GM12878 (cell line): ENCODE measurements around the gene RFC3. TPM values are rescaled to one million over a fixed set of nuclear protein-coding genes. Genes with fewer than 3 reads are reported as not detected.

Source experiments
- ATAC-seq: fragments of 200-7000 bp; cut with Tn5 transposase; 3 replicates; pipeline ENCODE4 v1.9.1; 2020; ENCODE audit warnings: mild to moderate bottlenecking, moderate library complexity
- BruUV-seq: library from RNA; stranded (reverse); fragments of 400-500 nt; replicated peaks from 2 replicates; lab custom pipeline; 2021; lab: Mats Ljungman, UMichigan
- CTCF ChIA-PET: fragments of 300-600 bp; sonication (Branson Sonifier 250); formaldehyde crosslinking; extraction: SDS; loops from one replicate; lab custom pipeline; 2021; ENCODE audit warnings: inconsistent platforms; lab: Yijun Ruan, JAX
- POLR2A ChIA-PET: fragments of 350-600 bp; formaldehyde crosslinking; extraction: SDS; loops from one replicate; lab custom pipeline; 2021; ENCODE audit warnings: inconsistent platforms; lab: Charles Lee
- RAD21 ChIA-PET: fragments of 300-600 bp; sonication (Branson Sonifier 250); formaldehyde crosslinking; loops from one replicate; lab custom pipeline; 2023; ENCODE audit warnings: antibody characterized with exemption; ENCODE audit not compliant: unreplicated experiment; lab: Charles Lee
- SMC1A ChIA-PET: fragments of 300-600 bp; sonication (Branson Sonifier 250); formaldehyde crosslinking; loops from one replicate; lab custom pipeline; 2023; ENCODE audit not compliant: unreplicated experiment, uncharacterized antibody; lab: Charles Lee
- DNase-seq: peaks from one replicate; pipeline ENCODE4 v3.0.0-alpha.2; 2011; ENCODE audit warnings: low read depth, low spot score
- FAIRE-seq: peaks from 3 replicates; lab custom pipeline; 2011; peaks lifted over from hg19 to GRCh38; lab: Jason Lieb, UNC
- H2AFZ ChIP-seq: 2 replicates; pipeline ENCODE4 v1.6.0; 2011; ENCODE audit warnings: low read depth, low read length, control low read depth; ENCODE audit not compliant: control insufficient read depth
- H3K27ac ChIP-seq: 2 replicates; pipeline ENCODE4 v1.5.1; 2011; ENCODE audit warnings: control low read depth; ENCODE audit not compliant: control insufficient read depth, insufficient read depth
- H3K27me3 ChIP-seq, 2 experiments: replicated peaks in 1 of 2; 2 replicates each; pipeline versions ENCODE4 v1.6.0 to v1.6.1; 2011; ENCODE audit warnings: low read length in 1 of 2; ENCODE audit not compliant: control insufficient read depth in 2 of 2, insufficient read depth in 2 of 2
- H3K36me3 ChIP-seq, 2 experiments: 2 replicates each; pipeline ENCODE4 v1.5.1; 2011; ENCODE audit warnings: low read length in 1 of 2; ENCODE audit not compliant: control insufficient read depth in 2 of 2, insufficient read depth in 2 of 2
- H3K4me1 ChIP-seq: 2 replicates; pipeline ENCODE4 v1.6.1; 2011; ENCODE audit warnings: mild to moderate bottlenecking, low read length, moderate library complexity, mixed read lengths; ENCODE audit not compliant: control insufficient read depth, insufficient read depth
- H3K4me2 ChIP-seq: 2 replicates; pipeline ENCODE4 v1.6.0; 2011; ENCODE audit warnings: control low read depth; ENCODE audit not compliant: control insufficient read depth, insufficient read depth
- H3K4me3 ChIP-seq: fragments of 200-600 bp; sonication (generic); 2 replicates; pipeline ENCODE4 v1.5.1; 2016
- H3K79me2 ChIP-seq: 2 replicates; pipeline ENCODE4 v1.6.0; 2011; ENCODE audit warnings: low read length; ENCODE audit not compliant: control insufficient read depth, insufficient read depth
- H3K9ac ChIP-seq: 2 replicates; pipeline ENCODE4 v1.8.0; 2011; ENCODE audit warnings: low read length, control low read depth, mixed read lengths; ENCODE audit not compliant: control insufficient read depth, insufficient read depth
- H3K9me3 ChIP-seq: replicated peaks from 3 replicates; pipeline ENCODE4 v1.5.1; 2011; ENCODE audit warnings: mild to moderate bottlenecking, low read length; ENCODE audit not compliant: control insufficient read depth, insufficient read depth
- H4K20me1 ChIP-seq: 2 replicates; pipeline ENCODE4 v1.6.0; 2011; ENCODE audit not compliant: control insufficient read depth, insufficient read depth
- BACH1 ChIP-seq: fragments of 450-650 bp; IDR thresholded peaks from 2 replicates; pipeline ENCODE4 v1.6.1; 2017; ENCODE audit warnings: mild to moderate bottlenecking, borderline replicate concordance
- CHD4 ChIP-seq: fragments of 200-600 bp; sonication (generic); IDR thresholded peaks from 2 replicates; pipeline ENCODE4 v1.6.1; 2016; ENCODE audit warnings: mild to moderate bottlenecking
- SREBF1 ChIP-seq: IDR thresholded peaks from 2 replicates; pipeline ENCODE4 v1.6.1; 2012; ENCODE audit warnings: mild to moderate bottlenecking, low read length
- WGBS: methylation state at CpG from one replicate; pipeline ENCODE4 v1.1.6; 2016; ENCODE audit warnings: low lambda C conversion rate; ENCODE audit not compliant: insufficient replicate concordance, insufficient coverage; ENCODE audit errors: missing lambda C conversion rate; 5-methylcytosine and 5-hydroxymethylcytosine counted together
- in situ Hi-C: fragments of 300-500 bp; cut with MboI; formaldehyde crosslinking; loops from 9 replicates; pipeline ENCODE4 v1.14.3; 2018; ENCODE audit warnings: mixed read lengths
- intact Hi-C: fragments of 100-400 bp; cut with micrococcal nuclease; formaldehyde crosslinking; loops from one replicate; pipeline ENCODE4 v1.14.2; 2022; ENCODE audit not compliant: unreplicated experiment
- polyA plus RNA-seq, 11 experiments: library from polyadenylated mRNA; depleted of rRNA in 4 of 11; unstranded in 6 of 11; stranded (reverse) in 5 of 11; fragments of >200 nt; fragmentation: Nextera tagmentation in 4 of 11; fragmentation: Illumina TruSeq in 1 of 11; extraction: Ambion mirVana in 4 of 11; extraction: Trizol in 1 of 11; gene quantifications; 1 replicate in 1 of 11; 2 replicates in 10 of 11; pipeline versions ENCODE4 v1.2.1 to v1.2.3, GENCODE V29; 2011 to 2016; ENCODE audit warnings: inconsistent platforms in 2 of 11, missing spikeins in 2 of 11, low read depth in 1 of 11
- total RNA-seq, 4 experiments: library from RNA; depleted of rRNA in 3 of 4; stranded (reverse); fragments of >200 nt in 3 of 4; fragmentation: Illumina TruSeq in 1 of 4; extraction: Trizol in 1 of 4; gene quantifications; 2 replicates each; pipeline versions ENCODE4 v1.2.1 to v1.2.3, GENCODE V29; 2013 to 2021
- TF ChIP-seq, protein P1 (sequence below): IDR thresholded peaks from 2 replicates; pipeline ENCODE4 v1.6.1; 2011; ENCODE audit warnings: low read depth, low read length, improper control_type of control experiment, borderline replicate concordance
- TF ChIP-seq, protein P2 (sequence below): IDR thresholded peaks from 2 replicates; pipeline ENCODE4 v1.6.1; 2012; ENCODE audit warnings: low read depth, low read length, improper control_type of control experiment
- TF ChIP-seq, protein P3 (sequence below): fragments of 450-650 bp; IDR thresholded peaks from 2 replicates; pipeline ENCODE4 v1.6.1; 2017; ENCODE audit warnings: mild to moderate bottlenecking, low read depth, inconsistent platforms; ENCODE audit not compliant: poor library complexity, severe bottlenecking

RFC3 gene
- total and polyA plus RNA-seq, 10 of the 15 experiments (the other 5 are each of a cell fraction or from before 2014, with no cell fraction given): 57.6 to 98.9 (median 81.3) TPM

DNA sequence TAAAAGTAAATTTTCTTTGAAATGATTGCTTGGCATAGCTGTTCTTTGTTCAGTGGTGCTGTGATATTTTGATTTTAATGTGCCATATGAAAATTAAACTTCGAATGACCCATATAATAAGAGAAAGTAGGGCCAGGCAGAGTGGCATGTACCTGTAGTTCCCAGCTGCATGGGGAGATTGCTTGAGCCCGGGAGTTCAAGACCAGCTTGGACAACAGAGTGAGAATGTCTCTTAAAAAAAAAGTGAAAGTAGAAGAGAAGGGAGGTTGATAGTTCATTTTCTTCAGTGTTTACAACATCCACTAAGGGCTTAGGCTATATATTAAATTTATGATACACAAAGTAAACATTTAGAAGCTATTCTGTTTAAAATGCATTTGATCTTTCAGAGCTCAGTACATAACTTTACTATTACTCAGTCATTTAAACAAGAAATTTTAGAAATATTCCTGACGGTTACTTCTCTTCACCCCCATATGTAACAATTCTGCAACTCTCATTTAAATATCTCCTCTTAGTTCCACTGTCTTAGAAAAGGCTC is 17.2 kb upstream of the RFC3 start:
- ATAC-seq: no peak
- H3K4me3 ChIP-seq: no peak overlapping the region
- WGBS: 31% methylated on average over 3 of the region's 3 CpGs
- RAD21 ChIA-PET: interaction anchor here (0.6 to 2.8 kb wide), 17 partner anchors 11 to 1365 kb away, joined by 3 to 20 read pairs (median 4); partner anchors contain the start of gene RFC3
- in situ Hi-C loops: loop anchor here (25.0 kb wide), 1 partner anchor 1362 kb away; no protein-coding TSS in a partner anchor
- H3K27ac ChIP-seq: no peak overlapping the region
- POLR2A ChIA-PET: interaction anchor here (1.7 kb wide), 1 partner anchor 11 kb away, joined by 3 read pairs; no protein-coding TSS in a partner anchor
- H4K20me1 ChIP-seq: no peaks in the 10 kb centered on the region
- H3K9ac ChIP-seq: no peak overlapping the region
- SMC1A ChIA-PET: interaction anchor here (0.7 to 7.3 kb wide), 16 partner anchors 9 to 1364 kb away, joined by 3 to 53 read pairs (median 4); partner anchors contain the start of gene RFC3
- no peaks in the 10 kb centered on the region for H3K27me3 ChIP-seq
- TF ChIP-seq SREBF1: no peak
- TF ChIP-seq BACH1: no peak
- TF ChIP-seq CHD4: no peak
- TF ChIP-seq, protein P1, sequence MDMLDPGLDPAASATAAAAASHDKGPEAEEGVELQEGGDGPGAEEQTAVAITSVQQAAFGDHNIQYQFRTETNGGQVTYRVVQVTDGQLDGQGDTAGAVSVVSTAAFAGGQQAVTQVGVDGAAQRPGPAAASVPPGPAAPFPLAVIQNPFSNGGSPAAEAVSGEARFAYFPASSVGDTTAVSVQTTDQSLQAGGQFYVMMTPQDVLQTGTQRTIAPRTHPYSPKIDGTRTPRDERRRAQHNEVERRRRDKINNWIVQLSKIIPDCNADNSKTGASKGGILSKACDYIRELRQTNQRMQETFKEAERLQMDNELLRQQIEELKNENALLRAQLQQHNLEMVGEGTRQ: no peak
- TF ChIP-seq, protein P2, sequence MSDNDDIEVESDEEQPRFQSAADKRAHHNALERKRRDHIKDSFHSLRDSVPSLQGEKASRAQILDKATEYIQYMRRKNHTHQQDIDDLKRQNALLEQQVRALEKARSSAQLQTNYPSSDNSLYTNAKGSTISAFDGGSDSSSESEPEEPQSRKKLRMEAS: no peak
- TF ChIP-seq, protein P3, sequence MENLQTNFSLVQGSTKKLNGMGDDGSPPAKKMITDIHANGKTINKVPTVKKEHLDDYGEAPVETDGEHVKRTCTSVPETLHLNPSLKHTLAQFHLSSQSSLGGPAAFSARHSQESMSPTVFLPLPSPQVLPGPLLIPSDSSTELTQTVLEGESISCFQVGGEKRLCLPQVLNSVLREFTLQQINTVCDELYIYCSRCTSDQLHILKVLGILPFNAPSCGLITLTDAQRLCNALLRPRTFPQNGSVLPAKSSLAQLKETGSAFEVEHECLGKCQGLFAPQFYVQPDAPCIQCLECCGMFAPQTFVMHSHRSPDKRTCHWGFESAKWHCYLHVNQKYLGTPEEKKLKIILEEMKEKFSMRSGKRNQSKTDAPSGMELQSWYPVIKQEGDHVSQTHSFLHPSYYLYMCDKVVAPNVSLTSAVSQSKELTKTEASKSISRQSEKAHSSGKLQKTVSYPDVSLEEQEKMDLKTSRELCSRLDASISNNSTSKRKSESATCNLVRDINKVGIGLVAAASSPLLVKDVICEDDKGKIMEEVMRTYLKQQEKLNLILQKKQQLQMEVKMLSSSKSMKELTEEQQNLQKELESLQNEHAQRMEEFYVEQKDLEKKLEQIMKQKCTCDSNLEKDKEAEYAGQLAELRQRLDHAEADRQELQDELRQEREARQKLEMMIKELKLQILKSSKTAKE: no peak
- TF ChIP-seq, all 136 proteins: peak for 0
- CTCF ChIA-PET: interaction anchor here (0.8 to 5.0 kb wide), 33 partner anchors 8 to 1365 kb away, joined by 3 to 41 read pairs (median 4); partner anchors contain the start of gene RFC3
- no peaks in the 10 kb centered on the region for H3K36me3 ChIP-seq
- no peak for DNase-seq
- H2AFZ ChIP-seq: peak overlapping the region; percentile 19; the same call in 1 of the 2 replicates
- no TSS peak for BruUV-seq
- peaks cover 8% of the 10 kb centered on the region for H3K4me1 ChIP-seq
- intact Hi-C loops: loop anchor here (10.0 kb wide), 1 partner anchor 274 kb away; no protein-coding TSS in a partner anchor
- FAIRE-seq: no peak
- H3K79me2 ChIP-seq: no peaks in the 10 kb centered on the region
- H3K4me2 ChIP-seq: peak overlapping the region; percentile 22; the same call in 1 of the 2 replicates
- H3K9me3 ChIP-seq: no peaks in the 10 kb centered on the region
